Left lung (tissue), 10 donors: ENCODE data around the gene OPRM1. TPM values are rescaled to one million over a fixed set of nuclear protein-coding genes. Genes with fewer than 3 reads are reported as not detected.

ENCODE experiments used
- ATAC-seq: fragments of 200-7000 bp; cut with Tn5 transposase; one replicate; pipeline ENCODE4 v1.9.1; 2020; ENCODE audit warnings: moderate library complexity
- DNase-seq, 4 donors: peaks; one replicate each; pipeline ENCODE4 v3.0.0-alpha.2; 2013 to 2020
- H3K27ac ChIP-seq, 2 donors: fragments of 200-600 bp; sonication (generic) in 1 of 2; one replicate each; pipeline versions ENCODE4 v1.5.0 to v1.8.0; 2020 to 2021
- H3K27me3 ChIP-seq, 2 donors: fragments of 200-600 bp; sonication (generic) in 1 of 2; one replicate each; pipeline versions ENCODE4 v1.5.0 to v1.8.0; 2020 to 2021
- H3K36me3 ChIP-seq, 2 donors: fragments of 200-600 bp; sonication (generic) in 1 of 2; one replicate each; pipeline versions ENCODE4 v1.5.0 to v1.8.0; 2020 to 2021
- H3K4me1 ChIP-seq, 2 donors: fragments of 200-600 bp; one replicate each; pipeline ENCODE4 v1.8.0; 2021
- H3K4me3 ChIP-seq, 2 donors: fragments of 200-600 bp; sonication (generic) in 1 of 2; one replicate each; pipeline versions ENCODE4 v1.5.0 to v1.8.0; 2020 to 2021; ENCODE audit warnings: mild to moderate bottlenecking in 1 of 2
- H3K9me3 ChIP-seq, 2 donors: fragments of 200-600 bp; sonication (generic) in 1 of 2; one replicate each; pipeline versions ENCODE4 v1.5.0 to v1.8.0; 2020 to 2021
- CTCF ChIP-seq, 2 donors: fragments of 200-600 bp; sonication (generic) in 1 of 2; IDR thresholded peaks; one replicate each; pipeline versions ENCODE4 v1.5.0 to v1.8.0; 2021; ENCODE audit warnings: antibody characterized with exemption in 2 of 2
- intact Hi-C, 2 donors: fragments of 100-400 bp; cut with DNase I; formaldehyde crosslinking; loops; one replicate each; pipeline versions ENCODE4 v1.11.2 to v1.14.2; 2022
- polyA plus RNA-seq, 6 donors: library from polyadenylated mRNA; unstranded; fragments of 120-200 nt; gene quantifications; one replicate each; pipeline ENCODE4 v1.2.1, GENCODE V29; 2013; ENCODE audit not compliant: insufficient read length in 6 of 6
- total RNA-seq, 2 donors: library from RNA; stranded (reverse); fragmentation: NEBNext Ultra II Directional; extraction: Animal tissue kit (Norgen Biotek cat#: 25700); gene quantifications; one replicate each; pipeline ENCODE4 v1.2.1, GENCODE V29; 2021
- donor health status: DM: no; HTN: yes; CAD: no.
- donor health status: DM: no; HTN: no; CAD: no.

Gene OPRM1
- total and polyA plus RNA-seq, 8 donors: not detected

DNA sequence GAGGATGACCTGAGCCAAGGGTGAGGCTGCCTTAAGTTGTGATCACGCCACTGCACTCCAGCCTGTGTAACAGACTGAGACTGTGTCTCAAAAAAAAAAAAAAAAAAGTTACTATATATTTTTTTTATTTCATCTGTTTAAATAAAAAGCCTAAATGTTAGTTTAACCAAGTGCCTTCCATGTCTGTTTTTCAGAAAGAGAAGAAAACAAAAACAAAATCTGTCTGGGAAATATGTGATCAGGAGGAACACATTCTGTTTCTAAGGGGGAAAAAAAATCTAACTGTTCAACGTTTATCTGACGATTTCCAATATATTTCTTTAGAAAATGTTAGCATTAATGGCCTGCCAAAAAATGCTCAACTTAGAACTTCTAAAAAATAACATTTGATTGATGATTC, 170.5 kb downstream of the OPRM1 start:
- H3K9me3 ChIP-seq: no peaks in the 10 kb centered on the region
- DNase-seq: no peak
- ATAC-seq: no peak

GRCh38 chr6:154210678-154211077, 171.6 kb downstream of the OPRM1 start:
- Histone ChIP-seq H3K4me3 (no peak overlapping the region), H3K27me3 (no peaks in the 10 kb centered on the region), H3K27ac (no peak overlapping the region), H3K4me1 (no peaks in the 10 kb centered on the region), H3K9me3 (no peaks in the 10 kb centered on the region), H3K36me3 (peaks cover 0 to 23% of the 10 kb centered on the region in 2 donors)
- no peak for DNase-seq
- no peak for ATAC-seq
- intact Hi-C loops: no loop called here
- no peak for TF ChIP-seq CTCF (IDR thresholded peaks at IDR 0.05)

More for the DNA sequence above, 170.5 kb downstream of the OPRM1 start:
- TF ChIP-seq CTCF (IDR thresholded peaks at IDR 0.05): no peak
- Histone ChIP-seq H3K27ac (no peak overlapping the region), H3K4me3 (no peak overlapping the region), H3K36me3 (peaks cover 0 to 23% of the 10 kb centered on the region in 2 donors), H3K4me1 (no peaks in the 10 kb centered on the region), H3K27me3 (no peaks in the 10 kb centered on the region)
- intact Hi-C loops: no loop called here

- no peak for DNase-seq
- no peak overlapping the region for H3K27ac ChIP-seq
- no peaks in the 10 kb centered on the region for H3K4me1 ChIP-seq
- no peaks in the 10 kb centered on the region for H3K9me3 ChIP-seq
- no peak overlapping the region for H3K4me3 ChIP-seq
- ATAC-seq: no peak
- intact Hi-C loops: no loop called here
- no peaks in the 10 kb centered on the region for H3K27me3 ChIP-seq
- TF ChIP-seq CTCF (IDR thresholded peaks at IDR 0.05): no peak
- peaks cover 0 to 19% of the 10 kb centered on the region in 2 donors for H3K36me3 ChIP-seq
Measured at GRCh38 chr6:154213782-154214181, 174.7 kb downstream of the OPRM1 start.

DNA sequence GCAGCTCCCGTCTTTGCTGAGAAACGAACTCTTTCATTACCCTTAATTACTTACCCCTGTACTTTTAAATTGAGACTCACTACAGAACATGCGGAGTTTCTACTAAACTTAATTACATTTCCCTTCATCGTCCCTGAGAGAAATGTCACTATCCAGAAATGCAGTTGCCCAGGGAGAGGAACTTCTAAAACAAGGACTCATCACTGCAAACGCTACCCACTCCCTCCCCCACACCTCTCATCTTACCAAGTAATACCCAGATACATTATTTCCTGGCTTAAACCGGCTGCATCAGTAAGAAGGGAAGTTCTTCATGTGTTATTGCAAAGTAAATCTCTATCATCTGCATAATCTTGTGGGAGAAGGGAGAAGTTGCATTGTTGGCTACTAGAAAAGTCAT, 179.3 kb downstream of the OPRM1 start:
- no peak overlapping the region for H3K4me3 ChIP-seq
- peaks cover 0 to 18% of the 10 kb centered on the region in 2 donors for H3K36me3 ChIP-seq
- no peak overlapping the region for H3K27ac ChIP-seq
- TF ChIP-seq CTCF (IDR thresholded peaks at IDR 0.05): no peak
- no peaks in the 10 kb centered on the region for H3K4me1 ChIP-seq
- intact Hi-C loops: no loop called here
- no peak for ATAC-seq
- no peaks in the 10 kb centered on the region for H3K27me3 ChIP-seq
- no peak for DNase-seq
- no peaks in the 10 kb centered on the region for H3K9me3 ChIP-seq

DNA sequence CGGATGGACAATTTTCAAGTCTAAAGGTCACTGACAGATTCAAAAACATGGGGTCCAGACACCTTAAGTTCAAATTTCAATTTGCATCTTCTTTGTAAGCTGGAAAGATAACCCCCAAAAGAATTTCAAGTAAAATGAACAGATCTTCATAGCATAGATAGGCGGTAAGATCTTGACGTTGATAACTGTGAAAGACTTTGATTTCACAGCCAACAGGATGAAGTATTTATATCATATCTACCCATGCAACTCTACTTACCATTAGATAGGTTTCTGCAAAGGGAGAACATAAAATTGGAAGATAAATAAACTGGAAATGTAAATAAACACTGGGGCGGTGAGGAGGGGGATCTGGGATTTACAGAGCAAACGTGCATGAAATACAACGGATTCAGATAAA, 179.7 kb downstream of the OPRM1 start:
- DNase-seq (no peak), ATAC-seq (no peak)
- H3K27me3 ChIP-seq: no peaks in the 10 kb centered on the region
- peaks cover 0 to 14% of the 10 kb centered on the region in 2 donors for H3K36me3 ChIP-seq
- no peaks in the 10 kb centered on the region for H3K4me1 ChIP-seq
- no peak for TF ChIP-seq CTCF (IDR thresholded peaks at IDR 0.05)
- no peak overlapping the region for H3K4me3 ChIP-seq
- no peaks in the 10 kb centered on the region for H3K9me3 ChIP-seq
- intact Hi-C loops: no loop called here
- no peak overlapping the region for H3K27ac ChIP-seq
